Measurements from ENCODE around the gene CENPL. TPM values are rescaled to one million over a fixed set of nuclear protein-coding genes. Genes with fewer than 3 reads are reported as not detected.

CENPL gene
- total and polyA plus RNA-seq, 2 of the 8 experiments (the other 6 are each of a cell fraction or from before 2014, with no cell fraction given) = 6.6 to 16.0 TPM

DNA sequence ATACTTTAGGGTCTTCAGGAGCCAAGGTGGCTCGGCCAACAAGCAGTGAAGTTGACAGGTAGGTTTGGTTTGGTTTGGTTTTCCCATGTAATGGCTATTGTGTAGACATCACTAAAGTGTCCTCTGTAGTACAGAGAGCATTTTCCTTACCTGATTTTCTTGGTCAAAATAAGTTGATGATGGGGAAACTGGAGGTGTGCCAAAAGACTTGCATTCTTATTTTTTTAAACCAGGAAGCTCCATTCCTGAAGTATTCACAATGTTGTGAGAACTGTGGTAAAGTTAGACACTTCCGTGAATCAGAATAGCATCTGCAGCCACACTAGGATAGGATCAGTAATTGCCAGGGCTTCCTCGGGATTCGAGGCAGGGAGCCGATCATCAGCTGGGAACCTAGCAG is 46.4 kb upstream of the CENPL start:
- Histone ChIP-seq H3K56ac (replicated peaks; ENCODE audit: insufficient read length, low read depth, low read length) (no peak overlapping the region), H3K79me1 (ENCODE audit: low read depth, low read length) (no peaks in the 10 kb centered on the region; the same call in 1 of the 2 replicates), H2BK15ac (ENCODE audit: low read length) (no peak overlapping the region), H2BK5ac (ENCODE audit: low read depth, low read length) (no peak overlapping the region), H2BK120ac (replicated peaks; ENCODE audit: low read depth, low read length) (no peak overlapping the region), H3K27ac (ENCODE audit: low read depth, low read length) (no peak overlapping the region), H3K79me2 (ENCODE audit: control insufficient read depth in 1 of 2, insufficient read depth in 2 of 2, low read length in 2 of 2) (peaks cover 0 to 37% of the 10 kb centered on the region in 2 experiments; a peak in 3 of 4 replicates), H2AK5ac (ENCODE audit: low read depth, low read length) (no peak overlapping the region), H2BK12ac (ENCODE audit: low read depth, low read length) (no peak overlapping the region), H3K4me3 (ENCODE audit: extremely low read depth in 1 of 4, insufficient read depth in 2 of 4, low read depth in 3 of 4, low read length in 4 of 4) (no peak overlapping the region), H2BK20ac (ENCODE audit: low read length) (no peak overlapping the region), H3K23me2 (ENCODE audit: low read depth, low read length) (peaks cover 3% of the 10 kb centered on the region), H3K4me2 (ENCODE audit: insufficient read depth in 1 of 2, low read depth in 2 of 2, low read length in 2 of 2) (no peak overlapping the region), H3K23ac (ENCODE audit: insufficient read length) (no peak overlapping the region), H3K9me3 (ENCODE audit: insufficient read depth in 2 of 2, low read depth in 1 of 2, low read length in 1 of 2) (no peaks in the 10 kb centered on the region), H3K4me1 (replicated peaks in 1 of 4; ENCODE audit: control insufficient read depth in 3 of 4, insufficient read depth in 4 of 4, low read length in 3 of 4) (peaks cover 0 to 3% (median 0%) of the 10 kb centered on the region in 4 experiments; a peak in 3 of 7 replicates), H3K4ac (replicated peaks; ENCODE audit: insufficient read length, low read depth, low read length) (no peak overlapping the region), H2AFZ (ENCODE audit: low read length) (no peak overlapping the region), H4K91ac (replicated peaks; ENCODE audit: insufficient read length, low read length) (no peak overlapping the region), H3K36me3 (ENCODE audit: control insufficient read depth in 2 of 4, insufficient read depth in 4 of 4, low read length in 3 of 4) (peaks cover 8 to 34% (median 12%) of the 10 kb centered on the region in 4 experiments; a peak in 7 of 8 replicates), H3K14ac (ENCODE audit: insufficient read length) (no peak overlapping the region), H3K18ac (ENCODE audit: extremely low read depth, low read length) (no peak overlapping the region), H3K27me3 (replicated peaks in 1 of 4; ENCODE audit: control insufficient read depth in 3 of 4, extremely low read depth in 1 of 4, insufficient read depth in 3 of 4, low read length in 3 of 4) (no peaks in the 10 kb centered on the region), H4K5ac (ENCODE audit: insufficient read length, low read depth, low read length) (no peak overlapping the region), H3K9ac (replicated peaks in 1 of 4; ENCODE audit: extremely low read depth in 1 of 4, low read depth in 3 of 4, low read length in 3 of 4) (no peak overlapping the region), H4K8ac (ENCODE audit: extremely low read depth, insufficient read depth, low read length) (no peak overlapping the region), H4K20me1 (replicated peaks in 1 of 2; ENCODE audit: control insufficient read depth in 1 of 2, insufficient read depth in 2 of 2, low read length in 2 of 2) (peaks cover under 1 to 6% of the 10 kb centered on the region in 2 experiments)
- ChIA-PET POLR2A (ENCODE audit: partially characterized antibody) (interaction anchor here (1.0 to 13.3 kb wide), 5 partner anchors 10 to 48 kb away, joined by 3 to 475 read pairs (median 5); partner anchors contain the start of gene DARS2), CTCF (ENCODE audit: partially characterized antibody) (interaction anchor here (1.0 kb wide), 1 partner anchor 10 kb away, joined by 3 read pairs; no protein-coding TSS in a partner anchor)
- FAIRE-seq (no peak), DNase-seq (ENCODE audit: low read depth in 1 of 2, low spot score in 2 of 2) (no peak)
- WGBS, 2 experiments (ENCODE audit: extremely low coverage in 1 of 2, insufficient coverage in 1 of 2, insufficient read length in 1 of 2, insufficient replicate concordance in 2 of 2, low coverage in 1 of 2, low lambda C conversion rate in 2 of 2, missing lambda C conversion rate in 1 of 2) = 89% methylated on average over 5 of the region's 5 CpGs; no CpG with 5 or more reads in 1 of the 2 experiments
- no peak for TF ChIP-seq RXRA (IDR thresholded peaks at IDR 0.05; ENCODE audit: insufficient read depth, low read depth, low read length)
- TF ChIP-seq CTCF (IDR thresholded peaks at IDR 0.05; ENCODE audit: control extremely low read depth in 1 of 3, insufficient read depth in 1 of 3, low read depth in 1 of 3, low read length in 3 of 3) = no peak
- TF ChIP-seq SIN3A (conservative IDR thresholded peaks at IDR 0.05 in 1 of 2, IDR thresholded peaks at IDR 0.05 in 1 of 2; ENCODE audit: low read depth in 1 of 2, low read length in 2 of 2) = no peak
- no peak for TF ChIP-seq ASH2L (IDR thresholded peaks at IDR 0.05; ENCODE audit: low read length)
- TF ChIP-seq TAF1 (IDR thresholded peaks at IDR 0.05; ENCODE audit: low read depth, low read length) = no peak
- TF ChIP-seq YY1 (IDR thresholded peaks at IDR 0.05; ENCODE audit: low read depth, low read length) = no peak
- TF ChIP-seq EZH2 (IDR thresholded peaks at IDR 0.05; ENCODE audit: low read depth, low read length, severe bottlenecking) = no peak
- no peak for TF ChIP-seq SP1 (IDR thresholded peaks at IDR 0.05; ENCODE audit: low read depth, low read length)
- no peak for TF ChIP-seq CEBPB (IDR thresholded peaks at IDR 0.05; ENCODE audit: low read depth, low read length)
- TF ChIP-seq ATF3 (IDR thresholded peaks at IDR 0.05; ENCODE audit: insufficient read depth, low read depth, low read length) = no peak
- no peak for TF ChIP-seq RBBP5 (IDR thresholded peaks at IDR 0.05; ENCODE audit: borderline replicate concordance, low read depth, low read length)
